Activated CD8-positive, alpha-beta memory T cell treated with anti-CD3 and anti-CD28 coated beads, Interleukin-2, amount 10 ng/mL, durations not matched to agents 7 days and 5 days (primary cell): ENCODE data around the gene MRPL49. TPM values are rescaled to one million over a fixed set of nuclear protein-coding genes. Genes with fewer than 3 reads are reported as not detected.

Source experiments
- microRNA-seq: library from miRNA; unstranded; fragments of <30 nt; microRNA quantifications from one replicate; pipeline ENCODE4 v1.2.0, GENCODE V29; 2022
- total RNA-seq, 2 experiments: library from RNA; stranded (reverse); gene quantifications; one replicate each; pipeline ENCODE4 v1.2.3, GENCODE V29; 2021

Gene MRPL49
- total RNA-seq, 2 experiments from 2014 or later: 42.0 to 61.7 TPM

Small RNA genes lying within 50 kb of the gene (microRNA-seq; reads per million reads assigned to microRNA genes)
- gene MIR6751: not detected

Other genes starting within 250 kb of the MRPL49 start
- 100 to 1,000 TPM; 149 to 155 TPM for gene EHD1, start 243.7 kb upstream of the MRPL49 start, total RNA-seq
- 10 to 100 TPM; 27.3 to 27.9 TPM for gene ATG2A, start 205.1 kb upstream of the MRPL49 start, total RNA-seq
- 10 to 100 TPM; 11.7 to 12.3 TPM for gene PPP2R5B, start 197.6 kb upstream of the MRPL49 start, total RNA-seq
- gene GPHA2, start 186.4 kb upstream of the MRPL49 start, total RNA-seq: not detected
- not detected for gene MAJIN, start 150.2 kb upstream of the MRPL49 start, total RNA-seq
- under 1 TPM; 0.33 to 0.67 TPM for gene BATF2, start 125.3 kb upstream of the MRPL49 start, total RNA-seq
- gene ARL2, start 108.2 kb upstream of the MRPL49 start, total RNA-seq: 10 to 100 TPM; 74.1 to 86.9 TPM
- 10 to 100 TPM; 18.9 to 29.2 TPM for gene SNX15, start 94.9 kb upstream of the MRPL49 start, total RNA-seq
- 10 to 100 TPM; 24.3 to 27.2 TPM for gene SAC3D1, start 81.1 kb upstream of the MRPL49 start, total RNA-seq
- gene NAALADL1, start 63.8 kb upstream of the MRPL49 start, total RNA-seq: 10 to 100 TPM; 14.8 to 15.3 TPM
- gene CDCA5, start 38.3 kb upstream of the MRPL49 start, total RNA-seq: 100 to 1,000 TPM; 128 to 147 TPM
- gene ZFPL1, start 38.1 kb upstream of the MRPL49 start, total RNA-seq: 10 to 100 TPM; 28.3 to 32.4 TPM
- 100 to 1,000 TPM; 104 to 116 TPM for gene VPS51, start 26.1 kb upstream of the MRPL49 start, total RNA-seq
- 10 to 100 TPM; 21.0 to 26.2 TPM for gene TM7SF2, start 10.4 kb upstream of the MRPL49 start, total RNA-seq
- 10 to 100 TPM; 10.5 to 13.5 TPM for gene ZNHIT2, start 4.6 kb upstream of the MRPL49 start, total RNA-seq
- 100 to 1,000 TPM; 899 to 972 TPM for gene FAU, start 187 bp upstream of the MRPL49 start, total RNA-seq
- gene SYVN1, start 12.2 kb downstream of the MRPL49 start, total RNA-seq: 10 to 100 TPM; 34.4 to 35.1 TPM
- gene SPDYC, start 47.9 kb downstream of the MRPL49 start, total RNA-seq: not detected
- 100 to 1,000 TPM; 137 to 174 TPM for gene CAPN1, start 59.6 kb downstream of the MRPL49 start, total RNA-seq
- gene POLA2, start 139.6 kb downstream of the MRPL49 start, total RNA-seq: 10 to 100 TPM; 79.8 to 89.5 TPM
- 1 to 10 TPM in 1 of 2 experiments, not detected in 1; 1.4 TPM for gene CDC42EP2, start 192.5 kb downstream of the MRPL49 start, total RNA-seq
- 10 to 100 TPM; 81.4 to 87.2 TPM for gene DPF2, start 211.5 kb downstream of the MRPL49 start, total RNA-seq
- 1 to 10 TPM; 1.1 TPM for gene TIGD3, start 232.4 kb downstream of the MRPL49 start, total RNA-seq